GM19455 (cell line): ENCODE measurements around the gene KCNH2.
"Not testable (repeated sequence)": the region's sequence is repeated elsewhere in the genome, so short reads cannot be mapped to it uniquely, and the experiment has no call there.

ENCODE experiments used
- ATAC-seq: cut with Tn5 transposase; IDR thresholded peaks from one replicate; pipeline ENCODE4 v1.9.1; 2021; ENCODE audit not compliant: unreplicated experiment

The KCNH2 gene

DNA sequence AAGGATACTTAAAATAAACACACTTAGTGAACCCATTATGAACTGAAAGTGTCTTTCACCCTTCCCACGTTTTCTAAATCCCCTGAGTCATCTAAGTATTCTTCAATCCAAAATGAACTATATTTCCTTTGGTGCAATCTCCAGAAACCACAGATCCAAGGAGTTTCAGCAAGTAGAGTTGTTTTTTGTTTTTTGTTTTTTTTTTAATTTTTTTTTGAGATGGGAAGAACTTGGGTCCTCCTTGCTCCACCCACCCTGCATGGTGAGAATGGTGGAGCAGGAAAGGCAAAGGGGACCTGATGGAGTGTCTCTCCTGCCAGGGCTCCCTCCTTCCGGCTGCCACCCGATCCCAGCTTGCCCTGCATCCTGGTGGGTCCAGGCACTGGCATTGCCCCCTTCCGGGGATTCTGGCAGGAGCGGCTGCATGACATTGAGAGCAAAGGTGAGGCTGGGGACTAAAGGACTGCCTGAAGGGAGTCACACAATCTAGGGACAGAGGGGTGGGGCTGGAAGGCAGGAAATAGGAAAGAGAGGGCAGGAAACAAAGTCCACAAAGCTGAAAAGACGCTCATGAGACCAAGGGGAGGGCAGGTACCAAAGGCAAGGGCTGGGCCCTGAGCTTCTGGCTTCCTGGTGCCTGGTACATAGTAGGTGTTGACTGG is 34.0 kb upstream of the KCNH2 start:
- ATAC-seq: no peak

DNA sequence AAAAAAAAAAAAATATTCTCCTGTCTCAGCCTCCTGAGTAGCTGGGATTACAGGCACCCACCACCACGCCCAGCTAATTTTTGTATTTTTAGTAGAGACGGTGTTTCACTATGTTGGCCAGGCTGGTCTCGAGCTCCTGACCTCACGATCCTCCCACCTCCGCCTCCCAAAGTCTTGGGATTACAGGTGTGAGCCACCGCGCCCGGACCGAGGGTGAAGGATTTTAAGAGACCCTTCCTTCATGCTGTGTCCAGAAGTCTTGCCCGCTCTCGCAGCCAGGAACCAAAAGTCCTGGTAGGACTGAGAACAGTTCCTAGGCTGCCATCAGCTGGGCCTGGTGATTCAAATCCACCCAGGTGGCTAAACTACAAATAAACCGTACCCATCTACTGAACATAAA is 33.5 kb upstream of the KCNH2 start:
- not testable (repeated sequence) for ATAC-seq

GRCh38 chr7:151011097-151011409 is 32.9 kb upstream of the KCNH2 start:
- ATAC-seq: no peak

DNA sequence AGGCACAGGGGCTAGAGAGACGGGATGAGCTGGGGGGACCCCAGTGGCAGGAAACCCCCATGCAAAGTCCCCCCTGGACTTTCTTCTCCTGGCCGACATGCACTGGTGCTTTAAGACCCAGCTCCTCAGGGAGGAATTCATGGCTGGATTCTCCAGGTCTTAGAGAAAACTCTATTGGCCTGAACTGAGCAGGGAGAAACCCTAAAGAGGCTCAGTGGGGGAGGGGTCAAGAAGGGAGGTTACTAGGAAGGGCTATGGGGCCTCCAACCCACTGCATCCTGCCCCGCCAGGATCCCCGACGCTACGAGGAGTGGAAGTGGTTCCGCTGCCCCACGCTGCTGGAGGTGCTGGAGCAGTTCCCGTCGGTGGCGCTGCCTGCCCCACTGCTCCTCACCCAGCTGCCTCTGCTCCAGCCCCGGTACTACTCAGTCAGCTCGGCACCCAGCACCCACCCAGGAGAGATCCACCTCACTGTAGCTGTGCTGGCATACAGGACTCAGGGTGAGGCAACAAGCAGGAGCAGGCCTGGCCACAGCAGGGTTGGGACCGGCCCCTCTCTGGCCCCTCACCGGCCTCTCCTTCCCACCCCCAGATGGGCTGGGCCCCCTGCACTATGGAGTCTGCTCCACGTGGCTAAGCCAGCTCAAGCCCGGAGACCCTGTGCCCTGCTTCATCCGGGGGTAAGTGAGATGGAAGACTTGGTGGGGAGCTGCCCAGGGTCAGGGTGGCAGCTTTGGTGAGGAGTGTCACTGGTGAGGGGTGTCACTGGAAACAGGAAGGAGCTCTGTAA is 32.4 kb upstream of the KCNH2 start:
- no peak for ATAC-seq

- no peak for ATAC-seq
Measured at GRCh38 chr7:151010037-151010306, 31.9 kb upstream of the KCNH2 start.

DNA sequence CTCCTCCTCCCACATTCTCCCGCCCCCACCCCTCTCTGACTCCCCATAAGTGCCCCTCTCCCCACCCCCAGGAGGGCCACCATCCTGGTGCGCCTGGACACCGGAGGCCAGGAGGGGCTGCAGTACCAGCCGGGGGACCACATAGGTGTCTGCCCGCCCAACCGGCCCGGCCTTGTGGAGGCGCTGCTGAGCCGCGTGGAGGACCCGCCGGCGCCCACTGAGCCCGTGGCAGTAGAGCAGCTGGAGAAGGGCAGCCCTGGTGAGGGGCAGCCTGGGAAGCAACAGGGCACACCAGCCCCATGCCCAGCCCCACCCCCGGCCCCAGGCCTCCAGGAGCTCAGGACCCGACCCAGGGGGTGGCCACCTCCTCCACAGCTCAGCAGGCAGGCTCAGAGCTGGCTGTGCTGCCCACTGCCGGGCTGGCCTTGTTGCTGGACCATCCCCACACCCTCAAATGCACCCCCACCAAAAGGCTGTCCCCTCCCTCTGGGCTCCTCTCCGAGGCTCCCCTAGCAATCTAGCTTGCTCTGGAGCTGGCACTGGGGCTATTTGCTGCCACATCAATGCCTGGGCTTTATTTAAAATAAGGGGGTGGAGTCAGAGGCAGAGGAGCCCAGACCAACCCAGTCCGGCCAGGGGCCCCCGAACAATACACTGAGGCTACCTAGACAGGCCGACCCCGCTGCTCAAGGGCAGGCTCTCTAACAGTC is 31.4 kb upstream of the KCNH2 start:
- no peak for ATAC-seq

- no peak for ATAC-seq
Measured at GRCh38 chr7:151008511-151009323, 30.6 kb upstream of the KCNH2 start.

DNA sequence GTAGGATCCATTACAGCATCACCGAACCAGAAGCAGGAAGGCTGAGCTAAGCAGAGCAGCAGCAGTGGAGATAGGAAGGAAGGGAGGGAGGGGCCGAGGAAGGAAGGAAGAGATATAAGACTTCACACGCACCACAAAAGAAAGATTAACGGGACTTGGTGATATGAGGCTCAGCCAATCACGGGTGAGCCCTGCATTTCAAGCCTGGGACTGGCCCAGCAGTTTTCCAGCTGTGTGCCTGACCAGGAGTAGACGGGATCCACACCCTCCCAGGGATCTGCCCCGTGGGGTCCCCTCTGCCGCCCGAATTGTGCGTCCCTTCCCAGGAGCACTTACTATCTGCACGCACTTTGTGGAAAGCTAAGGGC is 30.0 kb upstream of the KCNH2 start:
- no peak for ATAC-seq

DNA sequence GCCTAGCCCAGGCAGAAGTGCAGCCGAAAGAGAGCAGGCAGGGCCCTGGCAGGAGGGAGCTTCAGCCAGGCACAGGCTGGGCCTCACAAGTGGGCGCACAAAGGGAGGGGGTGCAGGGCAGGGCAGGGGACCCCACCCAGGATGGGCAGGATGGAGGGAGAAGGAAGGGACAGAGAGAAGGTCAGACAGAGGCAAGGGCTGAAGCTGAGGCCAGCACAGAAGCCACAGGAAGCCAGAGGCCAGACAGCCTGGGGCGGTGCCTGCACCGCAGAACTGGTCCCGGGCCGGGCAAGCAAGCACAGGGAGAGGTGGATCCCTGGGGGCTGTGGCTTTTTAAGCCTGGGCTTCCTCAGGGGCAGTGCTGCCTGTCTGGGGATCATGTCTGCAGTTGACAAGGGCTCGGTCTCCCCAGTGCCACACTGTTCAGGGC is 29.4 kb upstream of the KCNH2 start:
- no peak for ATAC-seq

- no peak for ATAC-seq
Measured at GRCh38 chr7:151006590-151007300, 28.6 kb upstream of the KCNH2 start.

DNA sequence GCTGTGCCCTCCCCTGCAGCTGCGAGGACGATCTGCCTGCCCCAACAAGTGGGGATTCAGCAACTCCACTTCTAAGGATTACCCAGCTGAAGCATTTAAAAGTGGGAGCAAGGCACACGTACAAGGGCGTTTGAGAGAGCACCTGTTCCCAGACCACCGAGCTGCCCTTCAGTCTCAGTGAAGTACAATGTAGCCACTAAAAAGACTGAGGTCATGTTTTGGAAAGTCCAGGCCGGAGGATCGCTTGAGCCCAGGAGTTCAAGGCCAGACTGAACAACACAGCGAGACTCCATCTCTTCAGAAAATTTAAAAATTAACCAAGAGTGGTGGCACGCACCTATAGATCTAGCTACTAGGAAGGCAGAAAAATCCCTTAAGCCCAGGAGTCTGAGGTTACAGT is 27.4 kb upstream of the KCNH2 start:
- ATAC-seq: no peak

DNA sequence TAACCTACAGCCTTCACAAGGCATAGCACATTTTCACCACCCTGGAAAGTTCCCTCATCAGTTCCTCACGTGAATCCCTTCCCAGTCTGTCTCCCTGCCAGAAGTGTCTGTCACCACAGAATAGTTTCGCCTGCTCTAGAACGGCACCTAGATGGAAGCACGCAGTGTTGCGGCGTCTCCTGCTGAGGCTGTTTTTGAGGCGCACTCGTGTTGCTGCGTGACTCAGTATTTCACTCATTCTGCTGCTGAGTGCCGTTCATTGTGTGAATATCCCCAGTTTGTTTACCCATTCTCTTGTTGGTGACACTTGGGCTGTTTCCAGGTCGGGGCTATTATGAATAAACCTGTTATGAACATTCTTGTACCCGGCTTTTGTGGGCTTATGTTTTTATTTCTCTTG is 25.5 kb upstream of the KCNH2 start:
- ATAC-seq: no peak

DNA sequence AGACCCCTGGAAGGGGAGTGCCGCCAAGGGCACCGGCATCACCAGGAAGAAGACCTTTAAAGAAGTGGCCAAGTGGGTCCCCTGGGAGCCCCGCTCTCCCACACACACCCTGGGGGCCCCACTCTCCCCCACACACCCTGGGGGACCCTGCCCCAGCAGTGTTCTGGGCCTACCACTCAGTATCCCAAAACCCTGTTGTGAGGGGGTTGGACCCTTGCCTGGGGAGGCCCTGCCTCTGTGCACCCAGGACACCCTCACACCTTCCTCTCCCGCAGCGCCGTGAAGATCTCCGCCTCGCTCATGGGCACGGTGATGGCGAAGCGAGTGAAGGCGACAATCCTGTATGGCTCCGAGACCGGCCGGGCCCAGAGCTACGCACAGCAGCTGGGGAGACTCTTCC is 23.4 kb upstream of the KCNH2 start:
- no peak for ATAC-seq

DNA sequence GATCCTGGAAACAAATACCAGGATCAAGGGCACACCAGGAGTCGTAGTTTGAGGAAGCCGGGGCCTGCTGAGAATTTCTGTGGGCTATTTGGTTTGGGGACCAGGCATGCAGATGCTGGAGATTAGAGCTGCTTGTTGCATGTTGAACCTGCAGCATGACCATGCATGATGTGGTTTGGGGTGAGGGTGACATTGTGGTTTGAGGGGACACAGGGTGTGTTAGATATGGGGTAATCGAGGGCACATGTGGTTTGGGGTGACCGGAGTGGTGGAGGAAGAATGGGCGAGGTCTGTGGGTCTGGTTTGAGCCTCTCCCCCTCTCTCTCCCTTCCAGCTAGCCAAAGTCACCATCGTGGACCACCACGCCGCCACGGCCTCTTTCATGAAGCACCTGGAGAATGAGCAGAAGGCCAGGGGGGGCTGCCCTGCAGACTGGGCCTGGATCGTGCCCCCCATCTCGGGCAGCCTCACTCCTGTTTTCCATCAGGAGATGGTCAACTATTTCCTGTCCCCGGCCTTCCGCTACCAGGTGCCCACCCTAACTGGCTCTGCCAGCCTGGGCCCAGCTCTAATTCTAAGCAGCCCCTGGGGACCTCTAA is 22.9 kb upstream of the KCNH2 start:
- ATAC-seq: no peak

- ATAC-seq: no peak
Measured at GRCh38 chr7:150999497-151000230, 21.5 kb upstream of the KCNH2 start.

DNA sequence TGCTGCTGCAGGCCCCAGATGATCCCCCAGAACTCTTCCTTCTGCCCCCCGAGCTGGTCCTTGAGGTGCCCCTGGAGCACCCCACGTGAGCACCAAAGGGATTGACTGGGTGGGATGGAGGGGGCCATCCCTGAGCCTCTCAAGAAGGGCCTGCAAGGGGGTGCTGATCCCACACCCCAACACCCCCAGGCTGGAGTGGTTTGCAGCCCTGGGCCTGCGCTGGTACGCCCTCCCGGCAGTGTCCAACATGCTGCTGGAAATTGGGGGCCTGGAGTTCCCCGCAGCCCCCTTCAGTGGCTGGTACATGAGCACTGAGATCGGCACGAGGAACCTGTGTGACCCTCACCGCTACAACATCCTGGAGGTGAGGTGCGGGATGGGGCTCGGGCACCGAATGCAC is 20.9 kb upstream of the KCNH2 start:
- no peak for ATAC-seq

GRCh38 chr7:150998341-150998740 is 20.2 kb upstream of the KCNH2 start:
- ATAC-seq: no peak

DNA sequence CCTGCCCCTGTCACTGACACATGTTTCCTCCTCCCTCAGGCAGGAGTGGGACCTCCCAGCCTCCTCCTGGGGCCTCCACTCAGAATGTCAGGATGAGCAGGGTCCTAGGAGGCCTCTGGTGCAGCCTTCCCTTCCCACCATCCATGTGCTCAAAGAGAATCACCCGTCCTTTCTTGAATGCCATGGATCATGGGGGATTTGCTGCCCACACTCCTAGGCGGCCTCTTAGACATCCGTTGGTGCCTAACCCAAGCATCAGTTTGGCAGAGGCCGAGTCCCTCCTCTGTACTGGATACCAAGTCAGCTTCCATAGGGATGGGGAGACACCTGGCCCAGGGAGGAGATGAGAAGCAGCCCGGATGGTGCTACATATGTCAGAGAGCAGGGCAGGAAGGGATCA is 19.7 kb upstream of the KCNH2 start:
- no peak for ATAC-seq

GRCh38 chr7:150997075-150997511 is 19.0 kb upstream of the KCNH2 start:
- ATAC-seq: no peak
